Measurements from ENCODE around the gene EHMT1. TPM values are rescaled to one million over a fixed set of nuclear protein-coding genes. Genes with fewer than 3 reads are reported as not detected.

The EHMT1 gene
- total RNA-seq, 6 experiments from 2014 or later: 26.8 to 51.9 (median 36.7) TPM

- H3K9me3 ChIP-seq: no peaks in the 10 kb centered on the region
- H3K4me3 ChIP-seq: peak overlapping the region in 1 of 3 donors; percentile 41
- peak overlapping the region in 2 of 3 donors; percentile 39 to 44 for H3K27ac ChIP-seq
- no peak for DNase-seq
- no peaks in the 10 kb centered on the region for H3K36me3 ChIP-seq
- intact Hi-C loops (cut with DNase I): no loop called here
- no peaks in the 10 kb centered on the region for H3K27me3 ChIP-seq
- TF ChIP-seq CTCF (IDR thresholded peaks at IDR 0.05): no peak
- TF ChIP-seq POLR2A (IDR thresholded peaks at IDR 0.05): no peak
- peak in 3 of 4 donors; percentile 5 to 33 (median 29) for ATAC-seq
- 38% methylated on average over 4 of the region's 7 CpGs for WGBS (ENCODE audit: insufficient coverage, low coverage, low lambda C conversion rate, missing lambda C conversion rate)
- H3K4me1 ChIP-seq: peaks cover 0 to 35% (median 15%) of the 10 kb centered on the region in 4 donors
These were observed 46.4 kb downstream of the EHMT1 start for GRCh38 chr9:137665226-137665625.

DNA sequence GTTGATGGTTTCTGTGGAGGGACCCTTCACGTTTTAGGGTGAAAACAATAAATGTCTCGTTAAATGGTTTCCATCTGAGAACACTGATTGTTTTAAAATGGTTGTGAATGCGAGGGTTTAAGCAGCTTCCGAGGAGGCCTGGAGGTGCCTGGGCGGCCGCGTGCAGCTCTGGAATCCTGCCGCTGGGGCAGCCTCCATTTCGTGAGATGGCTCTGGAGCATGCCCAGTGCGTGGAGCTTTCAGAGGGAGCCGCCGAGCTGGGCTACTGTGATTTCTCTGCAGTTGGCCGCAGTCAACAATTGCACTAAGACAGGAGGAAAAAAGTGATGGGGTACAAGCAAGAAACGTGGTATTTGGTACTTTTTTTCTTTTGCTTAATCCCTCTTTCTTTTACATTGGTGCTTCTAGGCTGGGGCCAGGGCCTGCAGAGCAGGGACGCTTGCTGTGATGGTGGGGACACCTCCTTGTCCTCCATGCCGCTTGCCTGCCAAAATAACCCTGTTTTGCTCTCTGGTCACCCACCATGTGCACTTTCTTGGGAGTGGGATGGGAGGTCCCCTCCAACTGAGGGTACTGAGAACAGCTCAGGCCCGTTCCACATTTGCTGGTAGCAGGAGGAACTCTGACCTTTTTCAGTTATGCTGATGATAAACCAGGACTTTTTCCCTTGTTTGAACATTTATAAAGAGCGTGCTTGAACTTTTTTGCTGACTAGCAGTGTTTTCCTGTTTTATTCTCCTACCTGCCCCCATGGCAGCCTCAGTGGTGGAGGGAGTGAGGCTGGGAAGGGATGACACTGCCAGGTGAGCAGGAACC, 47.1 kb downstream of the EHMT1 start:
- 52% methylated on average over 9 of the region's 18 CpGs for WGBS (ENCODE audit: insufficient coverage, low coverage, low lambda C conversion rate, missing lambda C conversion rate)
- Histone ChIP-seq H3K27me3 (no peaks in the 10 kb centered on the region), H3K4me3 (peak overlapping the region in 1 of 3 donors; percentile 41), H3K4me1 (peaks cover 0 to 40% (median 16%) of the 10 kb centered on the region in 4 donors), H3K36me3 (no peaks in the 10 kb centered on the region), H3K9me3 (no peaks in the 10 kb centered on the region), H3K27ac (peak overlapping the region in 2 of 3 donors; percentile 39 to 44)
- peak in 2 of 4 donors; percentile 10 to 12 for ATAC-seq
- DNase-seq: no peak
- intact Hi-C loops (cut with DNase I): no loop called here
- no peak for TF ChIP-seq POLR2A (IDR thresholded peaks at IDR 0.05)
- no peak for TF ChIP-seq CTCF (IDR thresholded peaks at IDR 0.05)

- no CpG with 5 or more reads among the region's 8 CpGs for WGBS (ENCODE audit: insufficient coverage, low coverage, low lambda C conversion rate, missing lambda C conversion rate)
- H3K27me3 ChIP-seq: no peaks in the 10 kb centered on the region
- peaks cover 0 to 46% (median 18%) of the 10 kb centered on the region in 4 donors for H3K4me1 ChIP-seq
- H3K27ac ChIP-seq: no peak overlapping the region
- no peaks in the 10 kb centered on the region for H3K36me3 ChIP-seq
- TF ChIP-seq CTCF (IDR thresholded peaks at IDR 0.05) (no peak), POLR2A (IDR thresholded peaks at IDR 0.05) (no peak)
- H3K9me3 ChIP-seq: no peaks in the 10 kb centered on the region
- no peak overlapping the region for H3K4me3 ChIP-seq
- DNase-seq (peak; percentile 43 to 71 (median 67)), ATAC-seq (peak in 2 of 4 donors; percentile 13 to 14)
- intact Hi-C loops (cut with DNase I): no loop called here
These were observed 47.7 kb downstream of the EHMT1 start for GRCh38 chr9:137666513-137666822.

DNA sequence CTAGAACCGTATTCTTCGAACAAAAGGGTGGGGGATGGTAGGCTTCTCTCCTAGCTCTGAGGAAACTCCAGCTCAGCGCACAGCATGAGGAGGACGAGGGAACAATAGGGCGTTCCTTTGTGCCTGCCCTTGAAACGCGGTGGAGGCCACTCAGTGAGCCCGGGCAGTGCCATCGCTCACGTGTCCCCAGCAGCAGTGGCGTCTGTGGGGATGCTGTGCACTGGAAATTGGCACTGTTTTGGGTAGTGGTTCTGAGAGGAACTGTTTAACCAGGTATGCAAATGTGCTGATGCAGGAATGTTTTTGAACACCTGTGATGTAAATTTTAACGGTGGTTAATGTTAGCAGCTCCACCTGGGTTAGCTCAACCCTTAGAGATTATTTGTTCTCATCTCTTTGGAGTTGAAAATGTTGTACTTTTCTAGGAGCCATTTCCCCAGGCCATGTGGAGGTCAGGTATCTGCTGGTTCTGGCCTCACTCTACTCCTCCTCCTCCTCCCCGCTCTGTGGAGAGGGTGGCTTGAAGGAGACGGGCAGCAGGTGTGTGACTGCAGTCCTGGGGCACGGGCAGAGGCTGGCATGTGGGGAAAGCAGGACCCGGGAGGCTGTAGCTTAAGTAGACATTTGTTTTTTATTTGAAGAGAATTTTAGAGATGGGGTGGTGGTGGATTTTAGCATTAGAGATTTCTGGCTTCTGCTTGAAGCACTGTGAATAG, 48.3 kb downstream of the EHMT1 start:
- no peaks in the 10 kb centered on the region for H3K27me3 ChIP-seq
- 47% methylated on average over 6 of the region's 16 CpGs for WGBS (ENCODE audit: insufficient coverage, low coverage, low lambda C conversion rate, missing lambda C conversion rate)
- no peak overlapping the region for H3K4me3 ChIP-seq
- no peak overlapping the region for H3K27ac ChIP-seq
- H3K4me1 ChIP-seq: peaks cover 0 to 51% (median 18%) of the 10 kb centered on the region in 4 donors
- no peaks in the 10 kb centered on the region for H3K36me3 ChIP-seq
- H3K9me3 ChIP-seq: no peaks in the 10 kb centered on the region
- no peak for DNase-seq
- intact Hi-C loops (cut with DNase I): no loop called here
- TF ChIP-seq POLR2A (IDR thresholded peaks at IDR 0.05) (no peak), CTCF (IDR thresholded peaks at IDR 0.05) (no peak)
- ATAC-seq: no peak

Measured in right lobe of liver (tissue), 6 donors.